Activated naive CD4-positive, alpha-beta T cell treated with anti-CD3 and anti-CD28 coated beads, Interleukin-2, amount 50 U/mL, for 72 hours (primary cell): ENCODE results near the gene EPSTI1. TPM values are rescaled to one million over a fixed set of nuclear protein-coding genes. Genes with fewer than 3 reads are reported as not detected.
A peak's percentile ranks its signal among the peaks of the same experiment; 100 is the strongest.

Experiments
- ATAC-seq, 2 donors: fragments of 150-1000 bp; cut with Tn5 transposase; 2 replicates each; pipeline ENCODE4 v1.10.0; 2021; ENCODE audit warnings: mild to moderate bottlenecking in 2 of 2, moderate library complexity in 2 of 2
- DNase-seq, 2 donors: peaks; one replicate each; pipeline ENCODE4 v3.0.0; 2021 to 2022; ENCODE audit warnings: low spot score in 2 of 2
- H3K27ac Mint-ChIP-seq, 2 donors: one replicate each; pipeline ENCODE4 v1.8.0; 2022; ENCODE audit warnings: mild to moderate bottlenecking in 2 of 2, mixed read lengths in 2 of 2
- H3K36me3 Mint-ChIP-seq, 2 donors: one replicate each; pipeline ENCODE4 v1.8.0; 2022; ENCODE audit warnings: mixed read lengths in 2 of 2
- H3K9me3 Mint-ChIP-seq, 2 donors: one replicate each; pipeline ENCODE4 v1.8.0; 2022; ENCODE audit warnings: mixed read lengths in 2 of 2
- total RNA-seq, 2 donors: library from RNA; stranded (reverse); gene quantifications; one replicate each; pipeline ENCODE4 v1.2.3, GENCODE V29; 2022

Gene EPSTI1
- total RNA-seq, 2 donors from 2014 or later, result 12.7 to 18.7 TPM

DNA sequence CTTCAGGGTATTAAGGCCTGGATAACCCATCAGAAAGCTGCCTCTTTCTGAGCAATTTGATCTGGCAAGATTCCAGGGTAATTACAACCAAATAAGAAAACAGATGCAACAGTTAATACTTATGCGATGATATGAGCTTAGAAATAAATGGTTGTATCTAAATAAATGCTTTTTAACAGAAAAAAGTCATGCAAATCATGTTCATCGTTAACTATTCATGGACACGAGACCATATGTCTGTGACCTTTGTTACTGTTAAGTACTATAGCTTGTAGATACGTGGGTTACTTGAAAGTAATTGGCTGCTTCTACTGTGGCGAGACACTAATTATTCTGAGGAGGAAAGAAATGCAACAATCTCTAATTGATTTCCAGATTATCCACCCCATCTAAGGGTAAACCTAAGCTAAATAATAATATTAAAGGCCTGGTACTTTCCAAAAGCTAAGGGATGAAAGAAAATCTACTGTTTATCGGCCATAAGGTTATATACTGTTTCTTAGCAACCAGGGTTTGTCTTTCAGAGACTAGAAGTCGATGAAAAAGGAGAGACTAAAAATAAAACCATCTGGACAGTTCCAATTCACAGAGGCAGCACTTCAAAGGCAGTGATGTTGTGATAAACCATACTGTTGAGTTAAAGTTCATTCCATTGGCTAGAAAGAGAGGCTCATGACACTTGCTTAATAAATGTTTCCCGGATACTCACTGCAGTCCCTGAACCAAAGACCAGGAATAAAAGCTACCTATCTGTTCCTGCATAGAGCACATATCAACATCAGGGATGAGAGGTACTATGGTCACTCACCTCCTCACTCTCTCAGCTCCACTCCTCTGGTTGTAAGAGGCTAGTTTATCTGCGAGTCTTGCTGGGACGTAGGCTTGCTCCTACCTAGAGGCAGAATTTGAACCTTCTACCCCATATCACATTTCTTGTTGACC, 1.5 kb downstream of the EPSTI1 start:
- DNase-seq, result no peak
- no peak for ATAC-seq
- Mint-ChIP-seq H3K36me3 (peaks cover 5 to 6% of the 10 kb centered on the region in 2 donors), H3K9me3 (no peaks in the 10 kb centered on the region), H3K27ac (peak overlapping the region; percentile 99)

DNA sequence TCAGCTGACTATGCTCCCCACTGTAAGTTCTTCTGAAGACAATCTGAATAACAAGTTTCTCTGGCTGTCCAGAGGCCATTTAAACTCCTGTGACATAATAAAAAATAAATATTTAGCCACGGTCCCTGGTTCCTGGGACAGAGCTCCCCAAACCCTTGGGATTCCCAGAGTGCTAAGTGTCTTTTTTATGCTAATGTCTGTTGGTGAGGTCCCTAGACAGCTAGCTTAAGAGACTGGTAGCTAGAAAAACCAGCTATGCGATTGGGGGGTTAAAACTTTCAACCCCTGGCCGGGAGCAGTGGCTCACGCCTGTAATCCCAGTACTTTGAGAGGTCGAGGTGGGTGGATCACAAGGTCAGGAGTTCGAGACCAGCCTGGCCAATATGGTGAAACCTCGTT, 5.9 kb downstream of the EPSTI1 start:
- Mint-ChIP-seq H3K9me3 (peaks cover 0 to 3% of the 10 kb centered on the region in 2 donors), H3K36me3 (no peaks in the 10 kb centered on the region)
- no peak for ATAC-seq

DNA sequence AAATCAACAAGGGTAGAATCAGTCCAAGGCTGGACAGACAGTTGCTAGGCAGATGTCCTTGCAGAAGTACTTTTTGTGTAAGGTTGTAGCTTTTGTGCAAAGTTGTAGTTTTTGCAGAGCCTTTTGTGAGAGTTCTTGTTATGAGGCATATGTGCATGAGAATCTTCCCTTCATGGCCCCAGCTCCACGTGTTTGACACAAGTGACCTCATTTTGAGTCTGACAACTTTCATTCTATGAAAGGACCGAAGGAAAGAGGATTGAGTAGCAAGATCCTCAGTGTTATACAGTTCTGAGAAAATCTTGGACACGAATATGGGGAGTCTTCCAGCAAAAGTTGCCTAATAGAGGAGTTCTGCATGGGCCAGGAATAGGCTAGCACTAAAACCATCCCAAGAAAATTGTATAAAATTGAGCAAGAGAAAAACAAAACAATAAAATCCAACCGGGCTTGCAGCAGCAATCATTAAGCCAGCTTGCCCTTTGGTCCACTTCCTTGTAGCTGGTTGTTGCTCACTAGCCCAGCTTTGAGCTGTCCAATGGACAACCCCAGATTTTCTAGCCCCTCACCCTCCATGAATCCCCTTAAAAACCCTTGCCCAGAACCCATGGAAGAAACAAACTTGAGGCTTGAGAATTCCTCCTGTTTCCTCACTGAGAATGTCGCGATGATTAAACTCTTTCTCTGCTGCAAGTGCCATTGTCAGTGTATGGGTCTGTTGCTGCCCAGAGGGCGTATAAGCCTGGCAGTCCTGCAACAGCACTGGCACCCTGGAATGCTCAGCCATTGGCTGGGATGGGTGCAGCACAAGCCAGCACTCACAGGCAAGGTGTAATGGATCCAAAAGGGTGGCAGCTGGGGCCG, 6.5 kb downstream of the EPSTI1 start:
- no peak overlapping the region for H3K27ac Mint-ChIP-seq
- DNase-seq, result no peak
- no peak for ATAC-seq
- H3K36me3 Mint-ChIP-seq, result no peaks in the 10 kb centered on the region
- H3K9me3 Mint-ChIP-seq, result peaks cover 0 to 3% of the 10 kb centered on the region in 2 donors

More for the DNA sequence above, 5.9 kb downstream of the EPSTI1 start:
- no peak for DNase-seq
- H3K27ac Mint-ChIP-seq, result peak overlapping the region in 1 of 2 donors; percentile 41

DNA sequence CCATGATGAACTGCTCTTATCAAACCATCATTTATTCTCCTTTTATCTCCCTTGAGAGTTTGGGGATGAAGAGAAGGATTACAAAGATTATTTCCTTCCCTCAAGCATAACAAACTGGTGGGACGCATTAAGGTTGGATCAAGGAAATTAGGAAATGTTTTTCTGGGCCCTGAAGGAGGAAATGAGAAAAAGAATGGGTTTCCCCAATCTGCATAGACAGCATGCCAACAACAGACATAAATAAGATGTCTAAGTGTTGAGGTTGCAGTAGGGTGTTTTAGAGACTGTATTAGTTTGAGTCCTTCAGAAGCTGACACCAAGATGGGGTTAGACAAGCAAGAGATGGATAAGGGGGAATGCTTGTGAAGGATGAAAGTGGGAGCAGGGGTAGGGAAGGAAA, 7.3 kb downstream of the EPSTI1 start:
- no peak for DNase-seq
- peaks cover 5 to 8% of the 10 kb centered on the region in 2 donors for H3K9me3 Mint-ChIP-seq
- no peak overlapping the region for H3K27ac Mint-ChIP-seq
- H3K36me3 Mint-ChIP-seq, result peaks cover 6 to 7% of the 10 kb centered on the region in 2 donors
- ATAC-seq, result no peak

DNA sequence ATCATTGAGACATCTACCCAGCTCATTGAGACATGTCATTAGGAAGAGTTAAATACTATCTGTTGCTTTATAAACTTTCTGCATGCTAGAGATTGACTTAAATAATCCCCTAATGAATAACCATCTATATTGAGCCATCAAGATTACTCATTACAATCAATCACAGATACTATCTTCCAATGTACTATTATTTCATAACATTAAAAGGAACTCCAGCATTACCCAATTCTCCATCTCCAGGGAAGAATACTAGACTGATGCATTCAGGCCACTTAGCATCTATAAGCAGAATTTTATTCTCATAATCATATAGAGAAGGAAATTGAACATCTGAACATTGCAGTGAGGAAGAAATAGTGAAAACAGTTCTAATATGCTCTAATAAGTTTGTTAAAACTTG, 8.0 kb downstream of the EPSTI1 start:
- Mint-ChIP-seq H3K27ac (no peak overlapping the region), H3K36me3 (peaks cover 7% of the 10 kb centered on the region in 2 donors), H3K9me3 (peaks cover 5 to 8% of the 10 kb centered on the region in 2 donors)
- DNase-seq (no peak), ATAC-seq (no peak)

DNA sequence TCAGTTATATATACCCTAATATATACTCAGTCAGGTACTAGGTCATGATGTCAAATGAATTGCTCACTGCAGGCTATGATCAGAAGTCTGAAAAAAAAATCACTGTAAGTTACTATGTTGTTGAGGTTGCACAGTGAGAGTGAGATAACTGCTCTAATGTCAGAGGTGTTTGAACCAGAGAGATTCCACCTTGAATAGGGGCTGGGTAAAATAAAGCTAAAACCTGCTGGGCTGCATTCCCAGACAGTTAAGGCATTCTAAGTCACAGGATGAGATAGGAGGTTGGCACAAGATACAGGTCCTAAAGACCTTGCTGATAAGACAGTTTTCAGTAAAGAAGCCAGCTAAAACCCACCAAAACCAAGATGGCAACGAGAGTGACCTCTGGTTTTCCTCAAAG, 10.2 kb downstream of the EPSTI1 start:
- Mint-ChIP-seq H3K9me3 (peaks cover 8 to 9% of the 10 kb centered on the region in 2 donors), H3K36me3 (peaks cover 7% of the 10 kb centered on the region in 2 donors), H3K27ac (no peak overlapping the region)
- ATAC-seq, result no peak
- no peak for DNase-seq

DNA sequence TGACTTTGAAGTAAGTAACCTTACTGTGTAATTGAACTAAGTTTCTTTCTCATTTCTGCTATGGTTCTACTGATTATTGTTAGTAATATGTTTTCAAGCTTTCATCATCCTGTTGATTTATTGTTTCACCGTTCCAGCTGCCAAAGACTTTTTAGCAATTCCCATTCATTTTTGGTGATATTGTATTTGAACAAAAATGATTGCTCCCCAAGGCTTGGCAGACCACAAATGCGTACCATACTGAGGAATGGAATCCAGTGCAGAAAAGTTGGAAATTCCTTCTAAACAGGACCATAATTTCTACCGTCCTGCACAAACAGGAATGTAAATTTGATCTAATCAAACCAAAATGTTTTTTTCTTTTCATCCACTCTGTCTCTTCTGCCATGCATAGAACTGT, 10.7 kb downstream of the EPSTI1 start:
- DNase-seq, result no peak
- H3K27ac Mint-ChIP-seq, result no peak overlapping the region
- H3K9me3 Mint-ChIP-seq, result peaks cover 8 to 9% of the 10 kb centered on the region in 2 donors
- no peak for ATAC-seq
- peaks cover 7% of the 10 kb centered on the region in 2 donors for H3K36me3 Mint-ChIP-seq

DNA sequence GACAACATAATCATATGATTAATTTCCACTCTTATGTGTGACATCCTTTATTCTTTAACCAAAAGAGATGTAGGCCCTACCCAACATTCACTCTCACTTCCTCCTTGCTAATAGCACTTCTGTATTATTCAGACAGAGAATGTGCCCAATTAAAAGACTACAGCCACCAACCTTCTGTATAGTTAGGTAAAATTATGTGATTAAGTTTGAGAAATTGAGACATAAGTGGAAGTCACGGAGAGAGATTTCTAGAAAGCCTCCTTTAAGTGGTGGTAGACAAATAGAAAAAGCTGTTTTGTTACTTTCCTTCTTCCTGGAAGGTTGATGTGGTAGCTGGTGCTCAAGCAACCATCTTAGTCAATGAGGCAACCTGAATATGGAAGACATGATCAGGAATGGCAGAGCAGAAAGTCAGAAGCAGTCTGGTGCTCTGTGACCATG, 14.8 kb downstream of the EPSTI1 start:
- peaks cover 6 to 9% of the 10 kb centered on the region in 2 donors for H3K9me3 Mint-ChIP-seq
- H3K27ac Mint-ChIP-seq, result peak overlapping the region; percentile 2 to 51
- no peak for DNase-seq
- peaks cover 7 to 18% of the 10 kb centered on the region in 2 donors for H3K36me3 Mint-ChIP-seq
- peak in 1 of 2 donors; percentile 28 for ATAC-seq

DNA sequence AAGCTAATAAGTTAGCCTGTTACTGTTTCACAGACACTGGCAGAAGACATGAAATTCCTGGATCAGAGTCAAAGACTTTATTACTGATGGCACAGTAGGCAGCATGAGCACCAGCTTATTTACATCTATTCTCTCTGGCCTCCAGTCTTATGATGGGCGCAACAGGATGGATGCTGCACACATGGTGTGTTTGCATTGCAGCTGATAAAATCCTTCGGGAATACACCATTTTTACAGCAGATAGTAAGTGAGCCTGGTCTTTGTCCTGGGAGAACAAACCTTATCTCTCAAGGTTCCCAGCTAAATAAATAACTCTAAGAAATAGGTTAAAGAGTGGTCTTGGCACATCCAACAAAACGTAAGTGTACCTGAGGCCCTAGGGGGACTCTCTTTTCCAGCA, 16.0 kb downstream of the EPSTI1 start:
- peaks cover 6 to 9% of the 10 kb centered on the region in 2 donors for H3K9me3 Mint-ChIP-seq
- ATAC-seq (no peak), DNase-seq (no peak)
- peaks cover 7 to 18% of the 10 kb centered on the region in 2 donors for H3K36me3 Mint-ChIP-seq
- no peak overlapping the region for H3K27ac Mint-ChIP-seq

DNA sequence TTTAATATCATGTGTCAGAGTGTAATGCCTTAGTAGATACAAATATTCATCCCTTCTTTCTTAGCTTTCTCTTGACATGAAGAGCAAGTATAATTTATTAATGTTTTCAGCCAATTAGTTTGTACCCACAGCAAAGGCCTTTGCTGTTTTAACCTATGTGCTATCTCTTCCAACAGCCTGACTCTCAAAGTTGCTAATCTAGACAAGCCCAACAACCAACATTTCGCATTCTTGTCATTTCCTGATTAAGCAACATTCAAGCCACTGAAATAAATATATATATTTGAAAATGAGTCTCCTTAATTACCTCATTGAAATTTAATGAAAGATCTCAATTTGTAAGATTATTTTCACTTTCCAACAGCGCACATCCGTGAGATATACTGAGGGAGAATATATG, 18.5 kb downstream of the EPSTI1 start:
- ATAC-seq (no peak), DNase-seq (no peak)
- peaks cover 0 to 4% of the 10 kb centered on the region in 2 donors for H3K9me3 Mint-ChIP-seq
- H3K36me3 Mint-ChIP-seq, result peaks cover 0 to 11% of the 10 kb centered on the region in 2 donors
- no peak overlapping the region for H3K27ac Mint-ChIP-seq

DNA sequence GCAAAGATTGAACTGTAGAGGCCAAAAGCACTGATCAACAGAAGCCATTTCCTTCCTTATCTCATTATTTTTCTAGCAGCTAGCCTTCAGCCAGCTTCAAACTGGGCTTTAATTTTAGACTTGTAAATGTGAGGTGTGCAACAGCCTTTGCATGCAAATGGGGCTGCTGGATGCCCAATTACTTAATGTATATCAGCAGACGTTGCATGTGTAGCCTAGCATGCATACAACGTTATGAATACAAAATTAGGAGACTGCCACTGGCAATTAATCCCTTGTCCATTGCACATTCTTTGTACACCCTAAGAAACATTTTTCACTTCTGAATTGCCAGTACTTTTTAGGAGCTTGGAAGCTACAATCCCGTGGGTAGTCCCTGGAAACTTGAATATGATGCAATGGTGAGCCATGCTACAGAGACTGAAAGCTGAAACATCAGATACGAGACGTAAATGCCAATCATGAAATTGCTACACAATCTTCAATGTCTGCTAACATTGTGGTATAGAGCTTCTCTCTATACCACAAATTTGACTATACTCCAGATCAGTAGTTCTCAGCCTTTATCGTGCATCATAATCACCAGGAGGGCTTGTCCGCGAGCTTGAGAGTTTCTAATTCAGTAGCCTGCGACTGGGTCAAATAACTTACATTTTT, 20.2 kb downstream of the EPSTI1 start:
- peak in 1 of 2 donors; percentile 13 for ATAC-seq

DNA sequence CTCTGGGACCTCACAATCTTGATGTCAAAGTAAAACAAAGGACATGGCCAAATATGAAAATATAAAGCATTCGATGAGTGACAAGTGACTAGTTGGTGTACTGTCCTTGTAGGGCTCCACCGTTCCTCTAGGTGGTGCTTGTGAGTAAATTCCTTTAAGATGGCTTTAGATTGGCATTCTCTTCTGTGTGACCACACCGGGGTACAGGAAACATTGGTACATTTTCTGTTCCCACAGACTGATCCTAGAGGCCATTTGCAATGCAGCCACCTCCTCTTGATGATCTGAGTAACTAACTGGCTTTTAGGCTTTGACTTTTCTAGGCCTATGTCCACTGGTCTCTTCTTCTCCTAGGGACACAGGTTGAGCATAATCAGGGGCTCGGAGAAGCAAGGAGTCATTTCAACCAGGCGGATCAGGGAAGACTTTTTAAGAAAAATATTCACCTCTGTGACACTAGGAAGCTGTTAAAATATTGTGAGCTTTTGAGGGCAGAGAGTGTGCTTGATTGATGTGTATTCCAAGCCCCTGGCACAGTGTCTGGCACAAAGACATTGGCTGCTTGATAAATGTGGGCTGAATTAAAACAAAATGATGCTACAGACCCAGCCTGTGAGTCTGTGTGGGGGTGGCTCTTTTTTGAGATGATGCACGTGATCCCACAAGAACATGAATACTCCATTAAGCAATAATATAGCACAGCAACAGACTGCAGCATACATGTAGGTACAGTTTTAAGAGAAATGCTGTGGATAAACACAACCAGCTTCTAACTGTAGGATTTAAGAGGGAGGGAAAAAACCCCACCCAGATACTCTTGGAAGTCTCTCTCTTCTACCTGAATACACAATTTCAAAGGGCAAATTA, 21.0 kb downstream of the EPSTI1 start:
- DNase-seq (peak in 1 of 2 donors; percentile 33), ATAC-seq (peak; percentile 68 to 76)
- no peaks in the 10 kb centered on the region for H3K9me3 Mint-ChIP-seq
- no peak overlapping the region for H3K27ac Mint-ChIP-seq
- peaks cover 0 to 11% of the 10 kb centered on the region in 2 donors for H3K36me3 Mint-ChIP-seq

More for the DNA sequence above, 20.2 kb downstream of the EPSTI1 start:
- Mint-ChIP-seq H3K36me3 (peaks cover 0 to 11% of the 10 kb centered on the region in 2 donors), H3K9me3 (no peaks in the 10 kb centered on the region), H3K27ac (no peak overlapping the region)
- DNase-seq, result no peak

DNA sequence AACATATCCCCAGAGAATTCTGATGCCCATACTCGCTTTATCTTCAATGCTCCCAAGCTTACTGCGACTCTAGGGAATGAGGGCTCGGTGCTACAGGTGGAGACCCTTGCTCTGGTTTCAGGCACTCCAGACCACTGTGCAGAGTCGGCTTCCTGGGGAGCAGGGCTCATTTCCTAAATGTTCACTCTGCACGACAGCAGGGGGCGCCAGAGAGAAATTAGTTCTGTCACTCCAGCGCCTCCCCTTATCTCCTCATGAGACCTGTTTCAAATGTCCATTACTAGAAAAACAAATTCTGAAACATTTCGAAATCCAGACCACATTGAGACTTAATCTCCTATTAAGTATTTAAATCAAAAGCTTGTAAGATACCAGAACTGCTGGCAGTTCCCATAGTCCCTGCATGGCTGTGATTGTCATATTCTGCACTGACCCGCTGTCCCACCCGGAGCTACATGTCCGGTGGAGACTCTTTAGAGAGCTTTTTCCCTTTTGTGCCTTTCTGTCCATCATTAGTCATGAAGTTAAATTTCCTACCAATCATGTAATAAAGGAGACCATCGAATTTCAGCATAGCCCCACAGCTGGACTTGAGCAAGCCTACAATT, 22.4 kb downstream of the EPSTI1 start:
- DNase-seq (peak; percentile 71 to 86), ATAC-seq (peak; percentile 86 to 93)
- Mint-ChIP-seq H3K9me3 (no peaks in the 10 kb centered on the region), H3K36me3 (peaks cover 0 to 2% of the 10 kb centered on the region in 2 donors), H3K27ac (peak overlapping the region in 1 of 2 donors; percentile 58)

DNA sequence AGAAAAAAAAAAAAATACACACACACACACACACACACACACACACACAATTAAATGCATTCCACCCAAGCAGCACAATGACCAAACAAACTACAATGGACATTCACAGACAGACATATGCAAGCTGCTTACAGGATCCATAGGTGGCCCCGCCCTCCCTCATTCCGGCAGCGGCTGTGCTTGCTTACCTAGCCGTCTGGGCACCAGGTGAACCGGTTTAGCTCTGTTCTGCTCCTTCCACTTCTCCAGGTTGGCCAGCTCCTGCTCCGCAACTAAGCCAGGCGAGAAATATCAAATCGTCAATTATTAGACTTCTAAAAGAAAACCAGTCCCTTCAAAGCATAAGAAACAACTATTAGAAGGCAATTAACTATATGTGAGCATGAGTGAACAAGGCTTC, 23.1 kb downstream of the EPSTI1 start:
- ATAC-seq (no peak), DNase-seq (no peak)
- H3K9me3 Mint-ChIP-seq, result no peaks in the 10 kb centered on the region
- no peaks in the 10 kb centered on the region for H3K36me3 Mint-ChIP-seq
- H3K27ac Mint-ChIP-seq, result no peak overlapping the region

DNA sequence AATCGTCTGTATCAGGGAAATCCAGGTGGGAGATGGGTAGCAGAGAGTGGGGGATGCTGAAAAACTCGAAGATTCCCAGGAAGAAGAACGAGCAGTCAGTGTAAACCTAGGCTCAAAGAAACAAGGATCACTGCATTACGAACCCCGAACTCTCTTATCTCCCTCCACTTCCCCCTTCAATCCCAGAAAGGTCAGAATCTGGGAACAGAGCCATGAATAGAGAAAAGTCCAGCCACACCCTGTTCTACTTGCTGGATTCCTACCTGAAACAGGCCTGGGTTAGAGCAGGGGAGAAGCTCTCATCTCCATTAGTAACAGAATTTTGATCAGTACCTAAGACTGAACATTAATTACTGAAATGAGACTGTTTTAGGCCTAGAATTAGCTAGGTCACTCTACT, 24.4 kb downstream of the EPSTI1 start:
- no peaks in the 10 kb centered on the region for H3K9me3 Mint-ChIP-seq
- DNase-seq (no peak), ATAC-seq (no peak)
- no peak overlapping the region for H3K27ac Mint-ChIP-seq
- H3K36me3 Mint-ChIP-seq, result peaks cover 4 to 6% of the 10 kb centered on the region in 2 donors
